ENCODE data around the gene HTRA2.

HTRA2 gene

GRCh38 chr2:74500578-74500946 lies 29.2 kb upstream of the HTRA2 start:
- no peak for DNase-seq (ENCODE audit: low read depth in 2 of 2)

GRCh38 chr2:74501335-74502071 lies 28.2 kb upstream of the HTRA2 start:
- no peak for DNase-seq (ENCODE audit: low read depth in 2 of 2)

GRCh38 chr2:74502147-74502719 lies 27.5 kb upstream of the HTRA2 start:
- no peak for DNase-seq (ENCODE audit: low read depth in 2 of 2)

GRCh38 chr2:74502720-74503505 lies 26.8 kb upstream of the HTRA2 start:
- DNase-seq (ENCODE audit: low read depth in 2 of 2) = no peak

- DNase-seq (ENCODE audit: low read depth in 2 of 2) = no peak
Measured at GRCh38 chr2:74503506-74504475, 25.9 kb upstream of the HTRA2 start.

- no peak for DNase-seq (ENCODE audit: low read depth in 2 of 2)
Measured at GRCh38 chr2:74504591-74504990, 25.1 kb upstream of the HTRA2 start.

- DNase-seq (ENCODE audit: low read depth in 2 of 2) = no peak
Measured at GRCh38 chr2:74505448-74506246, 24.1 kb upstream of the HTRA2 start.

- peak; percentile 96 to 99 for DNase-seq (ENCODE audit: low read depth in 2 of 2)
Measured at GRCh38 chr2:74507145-74507925, 22.4 kb upstream of the HTRA2 start, which contains the start of gene PCGF1. Gene PCGF1, minus strand, starts transcription at chr2:74507695. Its CDS starts 27 bp downstream, at chr2:74507668.

- no peak for DNase-seq (ENCODE audit: low read depth in 2 of 2)
Measured at GRCh38 chr2:74507926-74508520, 21.7 kb upstream of the HTRA2 start.

- DNase-seq (ENCODE audit: low read depth in 2 of 2) = no peak
Measured at GRCh38 chr2:74510272-74510671, 19.5 kb upstream of the HTRA2 start.

GRCh38 chr2:74511104-74511989 lies 18.4 kb upstream of the HTRA2 start:
- DNase-seq (ENCODE audit: low read depth in 2 of 2) = no peak

GRCh38 chr2:74512744-74513604 lies 16.8 kb upstream of the HTRA2 start:
- DNase-seq (ENCODE audit: low read depth in 2 of 2) = no peak

GRCh38 chr2:74513605-74514367 lies 15.9 kb upstream of the HTRA2 start:
- DNase-seq (ENCODE audit: low read depth in 2 of 2) = no peak

GRCh38 chr2:74514368-74515270 lies 15.1 kb upstream of the HTRA2 start, which contains the start of gene TLX2:
Gene TLX2, plus strand, starts transcription at chr2:74514450. Its CDS starts 357 bp downstream, at chr2:74514807.
- DNase-seq (ENCODE audit: low read depth in 2 of 2) = no peak

GRCh38 chr2:74515271-74515980 lies 14.3 kb upstream of the HTRA2 start:
- no peak for DNase-seq (ENCODE audit: low read depth in 2 of 2)

Data from stimulated activated CD8-positive, alpha-beta memory T cell treated with anti-CD3 and anti-CD28 coated beads, Interleukin-2, amount 100 ng/mL, for 48 hours (primary cell).